Measurements from ENCODE around the gene CNN2. TPM values are rescaled to one million over a fixed set of nuclear protein-coding genes. Genes with fewer than 3 reads are reported as not detected.
A peak's percentile ranks its signal among the peaks of the same experiment; 100 is the strongest.

The CNN2 gene
- total RNA-seq, 1 donor from 2014 or later = 108 TPM

- no peak for DNase-seq
These were observed 6.0 kb downstream of the CNN2 start for GRCh38 chr19:1032264-1032867.

DNA sequence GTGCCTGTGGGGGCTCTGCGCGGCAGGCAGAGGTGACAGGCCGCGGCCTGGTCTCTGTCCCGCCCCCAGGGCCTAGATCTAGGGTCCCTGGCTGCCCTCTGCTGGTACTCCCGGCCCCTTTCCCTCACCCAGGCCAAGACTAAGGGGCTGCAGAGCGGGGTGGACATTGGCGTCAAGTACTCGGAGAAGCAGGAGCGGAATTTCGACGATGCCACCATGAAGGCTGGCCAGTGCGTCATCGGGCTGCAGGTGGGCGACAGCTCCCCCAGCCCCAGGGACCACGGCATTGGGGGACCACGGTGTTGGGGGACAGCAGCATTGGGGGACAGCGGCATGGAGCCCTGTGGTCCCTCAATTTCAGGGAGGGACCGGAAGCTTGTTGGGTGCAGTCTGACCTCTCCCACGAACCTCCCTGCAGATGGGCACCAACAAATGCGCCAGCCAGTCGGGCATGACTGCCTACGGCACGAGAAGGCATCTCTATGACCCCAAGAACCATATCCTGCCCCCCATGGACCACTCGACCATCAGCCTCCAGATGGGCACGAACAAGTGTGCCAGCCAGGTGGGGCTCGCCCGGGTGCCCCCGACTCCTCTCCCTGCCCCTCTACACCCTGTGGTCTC is 9.7 kb downstream of the CNN2 start:
- no peak for DNase-seq

DNA sequence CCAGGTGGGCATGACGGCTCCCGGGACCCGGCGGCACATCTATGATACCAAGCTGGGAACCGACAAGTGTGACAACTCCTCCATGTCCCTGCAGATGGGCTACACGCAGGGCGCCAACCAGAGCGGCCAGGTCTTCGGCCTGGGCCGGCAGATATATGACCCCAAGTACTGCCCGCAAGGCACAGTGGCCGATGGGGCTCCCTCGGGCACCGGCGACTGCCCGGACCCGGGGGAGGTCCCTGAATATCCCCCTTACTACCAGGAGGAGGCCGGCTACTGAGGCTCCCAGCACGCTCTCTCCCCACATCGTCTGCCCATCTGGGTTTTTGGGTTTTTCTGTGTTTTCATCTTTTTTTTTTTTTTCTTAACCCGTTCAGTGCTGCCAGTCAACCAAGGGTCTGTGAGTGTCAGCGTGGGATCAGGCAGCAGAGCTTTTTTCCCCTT is 11.2 kb downstream of the CNN2 start:
- no peak for DNase-seq

- DNase-seq = no peak
These were observed 12.7 kb downstream of the CNN2 start for GRCh38 chr19:1038978-1039645.

DNA sequence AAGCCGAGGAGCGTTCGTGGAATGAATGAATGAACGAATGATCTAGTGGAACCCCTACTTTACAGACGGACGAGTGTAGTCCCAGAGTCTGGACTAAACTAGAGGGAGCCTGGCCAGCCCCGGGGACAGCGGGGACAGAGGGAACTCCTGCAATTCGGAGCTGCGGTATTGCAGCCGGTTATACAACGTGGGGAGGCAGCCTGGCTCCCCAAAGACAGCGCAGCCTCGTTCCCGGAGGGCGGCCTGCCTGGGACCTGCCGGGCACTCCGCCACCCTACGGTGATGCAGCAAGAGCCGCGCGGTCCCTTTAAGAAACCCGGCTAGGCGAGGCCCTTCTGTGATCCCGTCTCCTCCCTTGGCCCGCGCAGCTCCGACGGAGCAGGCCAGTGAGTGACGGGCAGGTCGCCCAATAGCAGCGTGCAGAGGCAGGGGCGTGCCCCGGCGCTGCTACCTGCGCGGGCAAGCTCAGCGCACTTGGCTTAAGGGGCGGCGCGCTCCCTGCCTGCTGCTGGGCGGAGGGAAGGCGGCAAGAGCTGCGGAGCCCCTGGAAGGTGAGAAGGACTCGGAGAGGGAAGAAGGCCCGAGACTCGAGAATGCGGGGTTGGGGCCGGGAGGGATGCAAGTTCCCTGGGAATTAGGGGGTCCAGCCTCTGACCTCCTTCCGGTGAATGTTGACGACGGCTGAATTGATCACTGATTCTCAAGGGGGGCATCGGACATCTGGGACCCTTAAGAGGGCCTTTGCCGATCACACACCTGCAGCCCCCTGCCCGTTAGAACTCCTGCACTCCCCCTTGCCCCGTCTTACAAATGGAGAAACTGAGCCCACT is 13.5 kb downstream of the CNN2 start, which contains the start of gene ABCA7:
ABCA7 (plus strand) TSS at position 462 of the 830 bp plus-strand sequence. CDS start 1,255 bp downstream, outside the sequence.
- peak; percentile 99 for DNase-seq

DNA sequence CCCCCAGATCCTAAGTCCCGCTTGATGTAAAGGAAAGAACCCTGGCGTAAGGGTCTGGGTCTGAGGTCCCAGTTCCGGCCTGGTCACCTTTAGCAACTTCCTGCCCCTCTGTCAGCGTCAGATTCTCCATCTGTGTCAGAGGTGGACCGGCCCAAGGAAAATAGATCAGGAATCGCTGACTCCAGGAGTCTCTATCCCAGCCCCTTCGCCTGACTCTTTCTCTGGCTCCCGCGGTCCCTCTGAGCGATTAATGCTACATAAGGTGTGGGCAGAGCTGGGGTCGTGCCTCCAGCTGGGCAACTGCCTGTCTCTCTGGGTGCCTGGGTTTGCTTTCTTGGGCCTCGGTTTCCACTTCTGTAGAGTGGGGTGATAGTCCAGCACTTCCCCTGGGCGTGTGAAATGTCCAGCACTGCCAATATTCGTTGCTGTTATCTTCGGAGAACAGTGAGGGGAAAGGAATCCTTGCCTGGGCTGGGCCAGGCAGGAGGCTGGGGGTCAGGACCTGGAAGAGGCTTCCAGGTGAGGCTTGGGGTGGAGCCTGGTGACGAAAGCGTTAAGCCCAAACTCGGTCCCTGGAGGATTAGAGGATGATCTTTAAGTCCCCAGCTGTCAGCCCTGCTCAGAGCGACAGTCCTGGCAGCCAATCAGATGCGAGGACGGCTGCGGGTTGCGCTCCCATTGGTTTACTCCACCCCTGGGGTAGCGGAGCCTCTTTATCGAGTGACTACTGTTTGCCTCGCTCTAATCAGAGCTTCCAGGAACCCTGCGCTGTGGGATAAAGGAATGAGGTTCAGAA is 14.3 kb downstream of the CNN2 start:
- peak; percentile 91 for DNase-seq

- no peak for DNase-seq
These were observed 14.9 kb downstream of the CNN2 start for GRCh38 chr19:1041272-1041834.

DNA sequence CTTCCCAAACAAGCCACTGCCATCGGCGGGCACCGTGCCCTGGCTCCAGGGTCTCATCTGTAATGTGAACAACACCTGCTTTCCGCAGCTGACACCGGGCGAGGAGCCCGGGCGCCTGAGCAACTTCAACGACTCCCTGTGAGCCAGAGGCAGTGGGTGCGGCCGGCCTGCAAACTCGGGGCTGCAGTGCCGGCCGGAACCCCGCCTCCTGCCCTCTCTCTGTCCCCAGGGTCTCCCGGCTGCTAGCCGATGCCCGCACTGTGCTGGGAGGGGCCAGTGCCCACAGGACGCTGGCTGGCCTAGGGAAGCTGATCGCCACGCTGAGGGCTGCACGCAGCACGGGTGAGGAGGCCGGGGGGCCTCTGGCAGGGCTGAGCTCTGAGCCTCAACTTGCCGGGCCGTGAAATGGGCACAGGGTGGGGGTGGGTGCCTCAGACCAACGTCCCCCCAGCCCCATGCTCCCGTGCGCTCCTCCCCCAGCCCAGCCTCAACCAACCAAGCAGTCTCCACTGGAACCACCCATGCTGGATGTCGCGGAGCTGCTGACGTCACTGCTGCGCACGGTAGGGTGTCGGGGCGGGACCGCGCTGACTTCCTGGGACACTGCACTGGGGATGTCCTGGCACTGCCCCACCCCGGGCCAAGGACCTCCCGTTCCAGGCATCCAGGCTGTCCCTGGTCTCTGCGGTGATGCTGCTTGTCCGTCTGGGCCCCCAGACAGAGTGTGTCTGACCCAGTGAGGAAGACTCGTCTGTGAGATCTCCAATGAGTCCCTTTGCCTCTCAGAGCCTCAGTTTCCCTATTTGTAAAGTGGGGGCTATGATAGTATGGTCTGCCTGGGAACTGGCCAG is 15.7 kb downstream of the CNN2 start:
- no peak for DNase-seq

DNA sequence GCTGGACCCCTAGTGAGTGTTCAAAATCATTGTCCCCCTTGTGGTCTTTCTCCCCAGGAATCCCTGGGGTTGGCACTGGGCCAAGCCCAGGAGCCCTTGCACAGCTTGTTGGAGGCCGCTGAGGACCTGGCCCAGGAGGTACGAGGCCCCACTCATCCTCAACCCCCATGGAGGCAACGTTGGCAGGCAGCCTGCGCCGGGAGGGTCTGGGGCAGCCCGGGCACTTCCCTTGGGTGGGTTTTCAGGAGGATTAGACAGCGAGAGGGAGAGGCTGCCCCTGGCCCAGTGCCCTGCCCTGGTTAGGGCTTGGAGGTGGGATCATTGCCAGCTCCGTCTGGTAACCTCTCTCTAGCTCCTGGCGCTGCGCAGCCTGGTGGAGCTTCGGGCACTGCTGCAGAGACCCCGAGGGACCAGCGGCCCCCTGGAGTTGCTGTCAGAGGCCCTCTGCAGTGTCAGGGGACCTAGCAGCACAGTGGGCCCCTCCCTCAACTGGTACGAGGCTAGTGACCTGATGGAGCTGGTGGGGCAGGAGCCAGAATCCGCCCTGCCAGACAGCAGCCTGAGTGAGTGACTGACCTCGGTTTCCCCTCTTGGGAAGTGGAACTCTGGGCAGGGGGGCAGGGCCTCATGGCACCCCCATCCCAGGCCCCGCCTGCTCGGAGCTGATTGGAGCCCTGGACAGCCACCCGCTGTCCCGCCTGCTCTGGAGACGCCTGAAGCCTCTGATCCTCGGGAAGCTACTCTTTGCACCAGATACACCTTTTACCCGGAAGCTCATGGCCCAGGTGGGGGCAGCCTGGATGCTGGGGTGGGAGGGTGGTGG is 16.5 kb downstream of the CNN2 start:
- no peak for DNase-seq

DNA sequence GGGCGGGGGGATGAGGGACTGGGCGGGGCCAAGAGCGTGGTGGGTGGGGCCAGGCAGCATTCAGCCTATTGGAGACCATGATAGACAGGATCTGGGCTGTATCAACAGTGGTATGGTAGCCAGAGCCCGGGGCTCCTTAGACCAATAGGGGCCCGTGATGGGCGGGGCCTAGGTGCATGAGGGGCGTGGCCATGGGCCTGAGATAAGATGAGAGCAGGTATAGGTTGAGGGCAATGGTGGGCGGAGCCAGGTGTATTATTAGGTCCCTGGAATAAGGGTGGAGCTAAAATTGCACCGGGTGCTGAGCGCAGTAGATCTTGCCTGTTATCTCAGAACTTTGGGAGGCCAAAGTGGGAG is 18.8 kb downstream of the CNN2 start:
- peak; percentile 58 for DNase-seq

DNA sequence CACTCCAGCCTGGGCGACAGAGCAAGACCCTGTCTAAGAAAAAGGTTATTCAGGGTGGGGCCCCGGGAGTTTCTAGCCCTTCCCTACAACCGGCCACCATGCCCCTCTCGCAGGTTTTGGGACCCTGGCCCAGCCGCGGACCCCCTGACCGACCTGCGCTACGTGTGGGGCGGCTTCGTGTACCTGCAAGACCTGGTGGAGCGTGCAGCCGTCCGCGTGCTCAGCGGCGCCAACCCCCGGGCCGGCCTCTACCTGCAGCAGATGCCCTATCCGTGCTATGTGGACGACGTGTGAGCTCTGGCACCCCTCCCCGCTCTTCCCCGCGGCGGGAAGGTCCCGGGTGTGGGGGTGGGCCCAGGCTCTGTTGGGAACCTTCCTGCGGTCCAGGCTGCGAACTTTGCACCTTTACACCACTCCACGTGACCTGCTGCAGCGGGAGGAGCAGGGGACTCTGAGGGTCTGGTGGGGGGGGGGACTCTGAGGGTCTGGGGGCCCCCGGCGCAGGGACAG is 19.8 kb downstream of the CNN2 start:
- no peak for DNase-seq

DNA sequence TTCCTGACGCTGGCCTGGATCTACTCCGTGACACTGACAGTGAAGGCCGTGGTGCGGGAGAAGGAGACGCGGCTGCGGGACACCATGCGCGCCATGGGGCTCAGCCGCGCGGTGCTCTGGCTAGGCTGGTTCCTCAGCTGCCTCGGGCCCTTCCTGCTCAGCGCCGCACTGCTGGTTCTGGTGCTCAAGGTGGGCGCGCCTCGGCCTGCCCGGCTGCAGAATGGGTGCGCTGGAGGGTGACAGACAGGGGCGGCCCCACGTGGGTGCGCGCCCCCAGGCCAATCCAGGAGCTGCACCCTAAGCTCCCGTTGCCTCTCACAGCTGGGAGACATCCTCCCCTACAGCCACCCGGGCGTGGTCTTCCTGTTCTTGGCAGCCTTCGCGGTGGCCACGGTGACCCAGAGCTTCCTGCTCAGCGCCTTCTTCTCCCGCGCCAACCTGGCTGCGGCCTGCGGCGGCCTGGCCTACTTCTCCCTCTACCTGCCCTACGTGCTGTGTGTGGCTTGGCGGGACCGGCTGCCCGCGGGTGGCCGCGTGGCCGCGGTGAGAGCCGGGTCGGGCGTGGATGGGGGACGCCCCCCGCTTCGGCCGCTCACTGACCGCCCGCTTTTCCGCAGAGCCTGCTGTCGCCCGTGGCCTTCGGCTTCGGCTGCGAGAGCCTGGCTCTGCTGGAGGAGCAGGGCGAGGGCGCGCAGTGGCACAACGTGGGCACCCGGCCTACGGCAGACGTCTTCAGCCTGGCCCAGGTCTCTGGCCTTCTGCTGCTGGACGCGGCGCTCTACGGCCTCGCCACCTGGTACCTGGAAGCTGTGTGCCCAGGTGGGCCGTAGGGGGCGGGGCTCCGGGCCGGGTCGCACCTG is 20.7 kb downstream of the CNN2 start:
- no peak for DNase-seq

- no peak for DNase-seq
These were observed 21.3 kb downstream of the CNN2 start for GRCh38 chr19:1047696-1048147.

DNA sequence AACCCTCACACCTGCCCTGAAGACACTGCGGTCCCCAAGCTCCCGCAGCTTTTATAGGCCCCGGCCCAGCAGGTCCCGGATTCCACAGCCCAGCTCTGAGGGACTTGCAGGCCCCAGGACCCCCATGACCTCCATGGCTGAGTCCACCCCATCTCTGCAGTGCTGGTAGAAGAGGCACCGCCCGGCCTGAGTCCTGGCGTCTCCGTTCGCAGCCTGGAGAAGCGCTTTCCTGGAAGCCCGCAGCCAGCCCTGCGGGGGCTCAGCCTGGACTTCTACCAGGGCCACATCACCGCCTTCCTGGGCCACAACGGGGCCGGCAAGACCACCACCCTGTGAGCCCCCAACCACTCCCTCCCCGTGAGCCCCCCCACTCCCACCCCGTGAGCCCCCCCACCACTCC is 22.7 kb downstream of the CNN2 start:
- no peak for DNase-seq

- DNase-seq = no peak
These were observed 23.4 kb downstream of the CNN2 start for GRCh38 chr19:1049800-1050199.

GRCh38 chr19:1050989-1051788 is 24.8 kb downstream of the CNN2 start:
- no peak for DNase-seq

DNA sequence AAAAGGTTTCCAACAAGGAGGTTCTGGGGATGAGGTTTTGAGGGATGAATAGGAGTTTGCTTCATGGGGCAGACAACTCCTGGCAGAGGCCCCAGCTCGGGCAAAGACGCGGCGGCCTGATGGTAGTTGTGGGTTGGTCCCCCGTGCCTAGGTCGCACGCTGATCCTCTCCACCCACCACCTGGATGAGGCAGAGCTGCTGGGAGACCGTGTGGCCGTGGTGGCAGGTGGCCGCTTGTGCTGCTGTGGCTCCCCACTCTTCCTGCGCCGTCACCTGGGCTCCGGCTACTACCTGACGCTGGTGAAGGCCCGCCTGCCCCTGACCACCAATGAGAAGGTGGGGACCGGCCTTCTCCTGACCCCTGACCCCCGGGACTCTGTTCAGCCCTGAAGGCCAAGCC is 25.4 kb downstream of the CNN2 start:
- DNase-seq = no peak
